SK-N-SH (cell line): Measurements from ENCODE around the gene NEMP1. TPM values are rescaled to one million over a fixed set of nuclear protein-coding genes. Genes with fewer than 3 reads are reported as not detected.

Source experiments
- CTCF ChIA-PET: fragments of 300-600, 350-600 bp; formaldehyde crosslinking; extraction: SDS; loops from one replicate; lab custom pipeline; 2021; lab: Yijun Ruan, JAX
- POLR2A ChIA-PET: fragments of 350-600 bp; sonication (Branson Sonifier 250); formaldehyde crosslinking; extraction: SDS; loops from one replicate; lab custom pipeline; 2020; ENCODE audit warnings: antibody characterized with exemption, inconsistent platforms; lab: Yijun Ruan, JAX
- DNase-seq: peaks from one replicate; pipeline ENCODE4 v3.0.0; 2012
- H2AFZ ChIP-seq: fragments of 200-600 bp; sonication (generic); 2 replicates; pipeline ENCODE4 v1.8.1; 2016; ENCODE audit warnings: antibody characterized with exemption, mild to moderate bottlenecking, low read depth
- H3F3A ChIP-seq: fragments of 200-600 bp; sonication (generic); replicated peaks from 2 replicates; pipeline ENCODE3; 2016; ENCODE audit warnings: antibody characterized with exemption, mild to moderate bottlenecking; ENCODE audit not compliant: insufficient read depth
- H3K27ac ChIP-seq, 2 experiments: fragments of 200-500 bp in 1 of 2; fragments of 200-600 bp in 1 of 2; sonication (Bioruptor generic) in 1 of 2; sonication (generic), shearing (Covaris generic) in 1 of 2; 2 replicates each; pipeline versions ENCODE4 v1.5.1 to v1.6.1; 2014 to 2016; ENCODE audit warnings: low read depth in 2 of 2, inconsistent platforms in 1 of 2, low read length in 1 of 2, mild to moderate bottlenecking in 1 of 2, mixed read lengths in 1 of 2
- H3K27me3 ChIP-seq: fragments of 200-600 bp; sonication (generic), shearing (Covaris generic); 2 replicates; pipeline ENCODE4 v1.6.1; 2016; ENCODE audit warnings: mixed run types; ENCODE audit not compliant: insufficient read depth
- H3K36me3 ChIP-seq, 2 experiments: fragments of 200-500 bp in 1 of 2; fragments of 200-600 bp in 1 of 2; sonication (Bioruptor generic) in 1 of 2; sonication (generic) in 1 of 2; replicated peaks in 1 of 2; 2 replicates each; pipeline versions ENCODE3 to v1.5.1; 2014 to 2016; ENCODE audit warnings: low read length in 1 of 2, mild to moderate bottlenecking in 1 of 2; ENCODE audit not compliant: insufficient read depth in 2 of 2, control insufficient read depth in 1 of 2
- H3K4me1 ChIP-seq, 2 experiments: fragments of 200-500 bp in 1 of 2; fragments of 200-600 bp in 1 of 2; sonication (Bioruptor generic) in 1 of 2; sonication (generic), shearing (Covaris generic) in 1 of 2; 2 replicates each; pipeline versions ENCODE4 v1.5.1 to v1.6.1; 2014 to 2016; ENCODE audit warnings: low read depth in 1 of 2, low read length in 1 of 2, mixed run types in 1 of 2; ENCODE audit not compliant: insufficient read depth in 2 of 2, control insufficient read depth in 1 of 2
- H3K4me2 ChIP-seq: fragments of 200-600 bp; sonication (generic), shearing (Covaris generic); 2 replicates; pipeline ENCODE4 v1.6.1; 2017; ENCODE audit warnings: mixed run types
- H3K4me3 ChIP-seq, 2 experiments: fragments of 200-500 bp in 1 of 2; fragments of 200-600 bp in 1 of 2; sonication (Bioruptor generic) in 1 of 2; sonication (generic), shearing (Covaris generic) in 1 of 2; 2 replicates each; pipeline versions ENCODE4 v1.5.1 to v1.8.1; 2014 to 2016; ENCODE audit warnings: low read depth in 2 of 2, inconsistent platforms in 1 of 2, low read length in 1 of 2, mild to moderate bottlenecking in 1 of 2, mixed read lengths in 1 of 2, moderate library complexity in 1 of 2
- H3K79me2 ChIP-seq: fragments of 200-600 bp; sonication (generic); 2 replicates; pipeline ENCODE4 v1.8.1; 2017; ENCODE audit warnings: mild to moderate bottlenecking; ENCODE audit not compliant: insufficient read depth
- H3K9ac ChIP-seq: fragments of 200-600 bp; sonication (generic); 2 replicates; pipeline ENCODE4 v1.6.1; 2017; ENCODE audit warnings: mixed run types
- H3K9me2 ChIP-seq: fragments of 200-600 bp; sonication (generic); 2 replicates; pipeline ENCODE4 v1.6.1; 2017; ENCODE audit warnings: mixed run types
- H3K9me3 ChIP-seq: fragments of 200-600 bp; sonication (generic); 2 replicates; pipeline ENCODE4 v1.6.1; 2017; ENCODE audit warnings: mixed run types, mild to moderate bottlenecking, moderate library complexity
- H4K20me1 ChIP-seq: fragments of 200-600 bp; sonication (generic); 2 replicates; pipeline ENCODE4 v1.6.1; 2017; ENCODE audit warnings: mild to moderate bottlenecking, mixed run types; ENCODE audit not compliant: insufficient read depth
- ELF1 ChIP-seq: IDR thresholded peaks from 2 replicates; pipeline ENCODE4 v1.4.0; 2012
- FOSL2 ChIP-seq: IDR thresholded peaks from 2 replicates; pipeline ENCODE4 v1.4.0; 2012; ENCODE audit warnings: low read depth, mild to moderate bottlenecking, moderate library complexity, borderline replicate concordance
- MXI1 ChIP-seq: IDR thresholded peaks from 2 replicates; pipeline ENCODE4 v1.6.1; 2012; ENCODE audit warnings: mild to moderate bottlenecking, low read depth, low read length, improper control_type of control experiment
- NRF1 ChIP-seq: IDR thresholded peaks from 2 replicates; pipeline ENCODE4 v1.6.1; 2012; ENCODE audit warnings: low read depth, mild to moderate bottlenecking, low read length
- POLR2AphosphoS5 ChIP-seq: IDR thresholded peaks from 2 replicates; pipeline ENCODE4 v1.6.1; 2012; ENCODE audit warnings: low read depth, low read length
- RAD21 ChIP-seq: IDR thresholded peaks from 2 replicates; pipeline ENCODE4 v1.6.1; 2012; ENCODE audit warnings: mild to moderate bottlenecking, low read length
- RFX5 ChIP-seq: IDR thresholded peaks from 2 replicates; pipeline ENCODE4 v1.6.1; 2012; ENCODE audit warnings: mild to moderate bottlenecking, improper control_type of control experiment, low read length
- SMC3 ChIP-seq: IDR thresholded peaks from 2 replicates; pipeline ENCODE4 v1.6.1; 2012; ENCODE audit warnings: low read depth, low read length, improper control_type of control experiment
- TEAD4 ChIP-seq: IDR thresholded peaks from 2 replicates; pipeline ENCODE4 v1.4.0; 2012; ENCODE audit warnings: mild to moderate bottlenecking, borderline replicate concordance; ENCODE audit not compliant: insufficient read depth
- WGBS: methylation state at CpG from one replicate; pipeline ENCODE4 v1.1.6; 2017; ENCODE audit warnings: low lambda C conversion rate; 5-methylcytosine and 5-hydroxymethylcytosine counted together
- polyA plus RNA-seq, 3 experiments: library from polyadenylated mRNA; depleted of rRNA; stranded (reverse); fragments of >200 nt; gene quantifications; 2 replicates each; pipeline ENCODE4 v1.2.3, GENCODE V29; 2012
- TF ChIP-seq, protein P1 (sequence below): fragments of 200-600 bp; sonication (generic); IDR thresholded peaks from 2 replicates; pipeline ENCODE4 v1.6.1; 2017; ENCODE audit warnings: antibody characterized with exemption, mild to moderate bottlenecking, moderate library complexity

Gene NEMP1
- polyA plus RNA-seq, 1 of the 3 experiments (the other 2 are of a cell fraction) = 6.2 TPM

GRCh38 chr12:57127726-57128518, 49.3 kb upstream of the NEMP1 start, which contains the start of gene LRP1:
TSS of gene LRP1 (plus strand) at chr12:57128483. CDS start at chr12:57128965, 482 bp downstream.
- Histone ChIP-seq H3K27ac (peak within 1 kb of the TSS; percentile 80 to 88), H3K36me3 (no peaks in the 10 kb centered on the region), H3K9me3 (no peaks in the 10 kb centered on the region), H3K4me3 (peak within 1 kb of the TSS; percentile 87 to 96), H3K9me2 (no peaks in the 10 kb centered on the region), H3K4me1 (peaks cover 32 to 42% of the 10 kb centered on the region in 2 experiments), H3K4me2 (peak within 1 kb of the TSS; percentile 99), H3F3A (peaks cover 5% of the 10 kb centered on the region), H4K20me1 (peaks cover 31% of the 10 kb centered on the region), H3K79me2 (peaks cover 44% of the 10 kb centered on the region), H2AFZ (peak within 1 kb of the TSS; percentile 98), H3K27me3 (no peaks in the 10 kb centered on the region), H3K9ac (peak within 1 kb of the TSS; percentile 80)
- POLR2A ChIA-PET = interaction anchor here (1.1 to 3.4 kb wide), 10 partner anchors 14 to 360 kb away, joined by 3 to 23 read pairs (median 6); partner anchors contain the start of genes LRP1-AS, MARS1 and STAT6
- 3% methylated on average over 26 of the region's 57 CpGs for WGBS
- DNase-seq = peak; percentile 93
- TF ChIP-seq POLR2AphosphoS5 (peak; percentile 16; the same call in 1 of the 2 replicates), NRF1 (peak; percentile 45; the same call in 1 of the 2 replicates), ELF1 (no peak), MXI1 (peak; percentile 7; the same call in 1 of the 2 replicates)
- CTCF ChIA-PET = interaction anchor here (0.6 to 23.5 kb wide), 18 partner anchors 11 to 120 kb away, joined by 3 to 643 read pairs (median 7); partner anchors contain the start of genes LRP1-AS and STAT6

DNA sequence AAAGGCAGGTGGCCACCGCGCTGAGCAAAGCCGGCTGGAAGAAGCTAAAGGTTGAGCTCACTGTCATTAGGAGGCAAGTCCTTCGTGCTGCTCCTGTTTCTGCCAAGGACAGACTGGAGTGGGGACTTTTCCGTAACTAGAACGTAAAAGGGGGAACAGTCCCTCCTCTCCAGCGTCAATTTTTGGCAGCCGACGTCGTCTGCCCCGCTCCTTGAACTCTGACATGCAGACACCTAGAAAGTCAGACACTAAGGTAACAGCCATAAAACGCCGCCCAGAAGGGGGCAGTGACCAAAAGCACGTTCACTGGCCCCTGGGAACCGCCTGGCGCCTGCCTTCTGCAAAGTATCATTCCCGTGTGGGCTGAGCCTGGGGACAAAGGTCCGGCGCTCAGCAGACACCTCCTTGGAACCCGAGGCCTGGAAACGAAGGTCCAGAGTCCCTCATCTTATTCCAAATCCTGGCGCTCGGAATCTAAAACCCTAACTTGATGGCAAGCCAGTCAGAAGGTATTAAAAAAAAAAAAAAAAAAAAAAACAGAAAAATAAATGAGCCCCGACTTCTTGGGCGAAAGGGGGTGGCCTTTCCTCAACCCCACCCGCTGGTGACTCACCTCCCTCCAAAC, 48.6 kb upstream of the NEMP1 start:
- no peaks in the 10 kb centered on the region for H3K36me3 ChIP-seq
- H3K79me2 ChIP-seq = peaks cover 37% of the 10 kb centered on the region
- POLR2A ChIA-PET = interaction anchor here (1.1 to 3.4 kb wide), 8 partner anchors 15 to 361 kb away, joined by 3 to 23 read pairs (median 6); partner anchors contain the start of genes LRP1-AS, MARS1 and STAT6
- peak overlapping the region; percentile 80 to 82; a peak in 3 of 4 replicates for H3K27ac ChIP-seq
- peaks cover 5% of the 10 kb centered on the region for H3F3A ChIP-seq
- peak; percentile 62 for TF ChIP-seq RAD21
- no peak for TF ChIP-seq TEAD4
- TF ChIP-seq, protein P1, sequence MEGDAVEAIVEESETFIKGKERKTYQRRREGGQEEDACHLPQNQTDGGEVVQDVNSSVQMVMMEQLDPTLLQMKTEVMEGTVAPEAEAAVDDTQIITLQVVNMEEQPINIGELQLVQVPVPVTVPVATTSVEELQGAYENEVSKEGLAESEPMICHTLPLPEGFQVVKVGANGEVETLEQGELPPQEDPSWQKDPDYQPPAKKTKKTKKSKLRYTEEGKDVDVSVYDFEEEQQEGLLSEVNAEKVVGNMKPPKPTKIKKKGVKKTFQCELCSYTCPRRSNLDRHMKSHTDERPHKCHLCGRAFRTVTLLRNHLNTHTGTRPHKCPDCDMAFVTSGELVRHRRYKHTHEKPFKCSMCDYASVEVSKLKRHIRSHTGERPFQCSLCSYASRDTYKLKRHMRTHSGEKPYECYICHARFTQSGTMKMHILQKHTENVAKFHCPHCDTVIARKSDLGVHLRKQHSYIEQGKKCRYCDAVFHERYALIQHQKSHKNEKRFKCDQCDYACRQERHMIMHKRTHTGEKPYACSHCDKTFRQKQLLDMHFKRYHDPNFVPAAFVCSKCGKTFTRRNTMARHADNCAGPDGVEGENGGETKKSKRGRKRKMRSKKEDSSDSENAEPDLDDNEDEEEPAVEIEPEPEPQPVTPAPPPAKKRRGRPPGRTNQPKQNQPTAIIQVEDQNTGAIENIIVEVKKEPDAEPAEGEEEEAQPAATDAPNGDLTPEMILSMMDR = peak; percentile 38
- 0 out of 2 replicates have a peak, but pooled peaks have one; percentile 1 for TF ChIP-seq POLR2AphosphoS5
- TF ChIP-seq RFX5 = no peak
- TF ChIP-seq FOSL2 = peak; percentile 49; the same call in 1 of the 2 replicates
- peak; percentile 53; the same call in 1 of the 2 replicates for TF ChIP-seq SMC3
- H3K4me1 ChIP-seq = peaks cover 25 to 35% of the 10 kb centered on the region in 2 experiments
- DNase-seq = peak; percentile 67
- peak overlapping the region; percentile 78 for H3K9ac ChIP-seq
- peak overlapping the region; percentile 52; the same call in 1 of the 2 replicates for H2AFZ ChIP-seq
- H3K9me3 ChIP-seq = no peaks in the 10 kb centered on the region
- peak overlapping the region; percentile 87 to 96 for H3K4me3 ChIP-seq
- CTCF ChIA-PET = interaction anchor here (0.8 to 23.5 kb wide), 19 partner anchors 10 to 119 kb away, joined by 3 to 643 read pairs (median 6); partner anchors contain the start of gene STAT6
- H3K9me2 ChIP-seq = no peaks in the 10 kb centered on the region
- peaks cover 23% of the 10 kb centered on the region for H4K20me1 ChIP-seq
- 16% methylated on average over 21 of the region's 26 CpGs for WGBS
- H3K27me3 ChIP-seq = no peaks in the 10 kb centered on the region
- H3K4me2 ChIP-seq = peak overlapping the region; percentile 99
